C4-2B (cell line): ENCODE measurements around the gene SFXN5.

ENCODE experiments used
- ZFX ChIP-seq: fragments of 450-650 bp; IDR thresholded peaks from 2 replicates; pipeline ENCODE4 v1.6.1; 2017
- TF ChIP-seq, protein P1 (sequence below): fragments of 450-650 bp; conservative IDR thresholded peaks from 2 replicates; pipeline ENCODE4 v1.5.1; 2017; ENCODE audit warnings: mild to moderate bottlenecking

DNA sequence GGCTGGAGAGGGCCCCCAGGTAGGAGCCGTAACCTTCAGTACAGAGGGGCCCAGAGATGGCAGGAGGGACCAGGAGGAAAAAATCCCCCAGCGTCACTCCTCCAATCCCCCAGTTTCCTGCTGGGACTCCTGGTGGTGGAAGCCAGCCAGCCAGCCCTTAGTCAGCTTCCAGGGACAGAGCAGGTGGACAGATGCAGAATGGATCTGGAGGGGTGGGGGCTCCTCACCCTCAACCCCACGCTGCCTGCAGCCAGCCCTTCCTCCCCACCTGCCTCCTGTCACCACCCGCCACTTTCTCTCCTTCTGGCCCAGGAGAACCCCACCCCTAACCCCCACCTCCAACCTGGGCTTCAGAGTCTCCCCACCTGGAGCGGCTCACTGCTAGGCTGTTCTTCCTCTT, 133.1 kb downstream of the SFXN5 start:
- TF ChIP-seq, protein P1, sequence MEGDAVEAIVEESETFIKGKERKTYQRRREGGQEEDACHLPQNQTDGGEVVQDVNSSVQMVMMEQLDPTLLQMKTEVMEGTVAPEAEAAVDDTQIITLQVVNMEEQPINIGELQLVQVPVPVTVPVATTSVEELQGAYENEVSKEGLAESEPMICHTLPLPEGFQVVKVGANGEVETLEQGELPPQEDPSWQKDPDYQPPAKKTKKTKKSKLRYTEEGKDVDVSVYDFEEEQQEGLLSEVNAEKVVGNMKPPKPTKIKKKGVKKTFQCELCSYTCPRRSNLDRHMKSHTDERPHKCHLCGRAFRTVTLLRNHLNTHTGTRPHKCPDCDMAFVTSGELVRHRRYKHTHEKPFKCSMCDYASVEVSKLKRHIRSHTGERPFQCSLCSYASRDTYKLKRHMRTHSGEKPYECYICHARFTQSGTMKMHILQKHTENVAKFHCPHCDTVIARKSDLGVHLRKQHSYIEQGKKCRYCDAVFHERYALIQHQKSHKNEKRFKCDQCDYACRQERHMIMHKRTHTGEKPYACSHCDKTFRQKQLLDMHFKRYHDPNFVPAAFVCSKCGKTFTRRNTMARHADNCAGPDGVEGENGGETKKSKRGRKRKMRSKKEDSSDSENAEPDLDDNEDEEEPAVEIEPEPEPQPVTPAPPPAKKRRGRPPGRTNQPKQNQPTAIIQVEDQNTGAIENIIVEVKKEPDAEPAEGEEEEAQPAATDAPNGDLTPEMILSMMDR, result no peak
- TF ChIP-seq ZFX, result no peak
